Natural killer cell (primary cell): ENCODE data around the gene FAN1. TPM values are rescaled to one million over a fixed set of nuclear protein-coding genes. Genes with fewer than 3 reads are reported as not detected.

Experiments
- ATAC-seq, 3 donors: fragments of 150-1000 bp in 2 of 3; fragments of 200-7000 bp in 1 of 3; cut with Tn5 transposase; 1 replicate in 1 of 3; 2 replicates in 2 of 3; pipeline ENCODE4 v1.10.0; 2021; ENCODE audit warnings: mild to moderate bottlenecking in 2 of 3, moderate library complexity in 2 of 3
- DNase-seq, 2 donors: peaks; one replicate each; pipeline versions ENCODE4 v3.0.0 to v3.0.0-alpha.2; 2013 to 2021; ENCODE audit warnings: mixed read lengths in 1 of 2
- H3K27ac ChIP-seq: one replicate; pipeline ENCODE4 v1.5.1; 2013; ENCODE audit warnings: mild to moderate bottlenecking, low read length
- H3K27me3 ChIP-seq: one replicate; pipeline ENCODE4 v1.6.1; 2013; ENCODE audit warnings: low read length; ENCODE audit not compliant: control insufficient read depth, insufficient read depth
- H3K36me3 ChIP-seq: one replicate; pipeline ENCODE4 v1.6.1; 2013; ENCODE audit warnings: low read length; ENCODE audit not compliant: control insufficient read depth, insufficient read depth
- H3K4me1 ChIP-seq: one replicate; pipeline ENCODE4 v1.6.1; 2013; ENCODE audit warnings: low read length; ENCODE audit not compliant: control insufficient read depth, insufficient read depth
- H3K4me3 ChIP-seq: one replicate; pipeline ENCODE4 v1.5.1; 2013; ENCODE audit warnings: low read length
- H3K9me3 ChIP-seq: one replicate; pipeline ENCODE4 v1.6.1; 2013; ENCODE audit warnings: low read length; ENCODE audit not compliant: control insufficient read depth, insufficient read depth
- H3K27ac Mint-ChIP-seq, 2 donors: one replicate each; pipeline ENCODE4 v1.8.0; 2022; ENCODE audit warnings: mild to moderate bottlenecking in 2 of 2, mixed read lengths in 2 of 2, moderate library complexity in 1 of 2
- H3K27me3 Mint-ChIP-seq, 2 donors: one replicate each; pipeline ENCODE4 v1.8.0; 2022; ENCODE audit warnings: low read depth in 2 of 2, mixed read lengths in 2 of 2
- H3K36me3 Mint-ChIP-seq: one replicate; pipeline ENCODE4 v1.8.0; 2022; ENCODE audit warnings: mixed read lengths
- H3K4me1 Mint-ChIP-seq, 2 donors: one replicate each; pipeline ENCODE4 v1.8.0; 2022; ENCODE audit warnings: mixed read lengths in 2 of 2
- H3K4me3 Mint-ChIP-seq: one replicate; pipeline ENCODE4 v1.8.0; 2022; ENCODE audit warnings: mild to moderate bottlenecking, moderate library complexity, mixed read lengths
- H3K9me3 Mint-ChIP-seq, 2 donors: one replicate each; pipeline ENCODE4 v1.8.0; 2022; ENCODE audit warnings: mixed read lengths in 2 of 2
- WGBS: methylation state at CpG from one replicate; pipeline ENCODE4 v1.1.7; 2013; ENCODE audit warnings: missing lambda C conversion rate; ENCODE audit not compliant: insufficient coverage; 5-methylcytosine and 5-hydroxymethylcytosine counted together
- intact Hi-C: fragments of 100-400 bp; cut with micrococcal nuclease; formaldehyde crosslinking; loops from one replicate; pipeline ENCODE4 v1.14.2; 2022
- total RNA-seq, 4 donors: library from RNA; stranded (reverse); fragments of 120-200 nt in 1 of 4; gene quantifications; one replicate each; pipeline versions ENCODE4 v1.2.3 to v1.2.4, GENCODE V29; 2013 to 2022
- TF ChIP-seq, protein P1 (sequence below): fragments of 200-600 bp; IDR thresholded peaks from one replicate; pipeline ENCODE4 v1.8.0; 2022; ENCODE audit warnings: antibody characterized with exemption

The FAN1 gene
- total RNA-seq, 3 donors from 2014 or later (not counting 1 experiment from before 2014, with no cell fraction given) = 9.1 to 18.8 (median 15.3) TPM

DNA sequence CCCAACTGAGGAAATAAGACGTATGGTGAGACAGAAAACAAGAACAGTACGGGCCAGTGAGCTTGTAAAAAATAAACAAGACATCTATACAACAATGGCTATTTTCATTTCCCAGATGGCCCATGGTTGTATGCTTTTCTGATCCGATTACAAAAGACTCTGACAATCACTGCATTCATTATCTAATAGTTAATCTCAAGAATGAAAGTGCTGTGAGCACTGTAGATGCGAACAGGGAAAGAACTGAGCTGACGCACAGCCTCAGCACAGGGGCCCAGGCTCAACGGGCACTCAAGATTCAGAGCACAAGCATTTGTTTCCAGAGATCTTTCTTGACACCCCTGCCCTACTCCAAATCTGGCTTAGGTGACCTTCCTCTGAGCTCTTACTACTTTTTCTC, 80.8 kb downstream of the FAN1 start:
- DNase-seq (no peak), ATAC-seq (no peak)
- Histone ChIP-seq H3K4me3 (no peak overlapping the region), H3K4me1 (peaks cover 25% of the 10 kb centered on the region), H3K9me3 (no peaks in the 10 kb centered on the region), H3K27ac (no peak overlapping the region), H3K36me3 (peaks cover 35% of the 10 kb centered on the region), H3K27me3 (no peaks in the 10 kb centered on the region)
- no peak overlapping the region for H3K4me3 Mint-ChIP-seq
- H3K4me1 Mint-ChIP-seq = peaks cover 68 to 74% of the 10 kb centered on the region in 2 donors
- intact Hi-C loops = no loop called here
- H3K27ac Mint-ChIP-seq = peak overlapping the region; percentile 29 to 77
- TF ChIP-seq, protein P1, sequence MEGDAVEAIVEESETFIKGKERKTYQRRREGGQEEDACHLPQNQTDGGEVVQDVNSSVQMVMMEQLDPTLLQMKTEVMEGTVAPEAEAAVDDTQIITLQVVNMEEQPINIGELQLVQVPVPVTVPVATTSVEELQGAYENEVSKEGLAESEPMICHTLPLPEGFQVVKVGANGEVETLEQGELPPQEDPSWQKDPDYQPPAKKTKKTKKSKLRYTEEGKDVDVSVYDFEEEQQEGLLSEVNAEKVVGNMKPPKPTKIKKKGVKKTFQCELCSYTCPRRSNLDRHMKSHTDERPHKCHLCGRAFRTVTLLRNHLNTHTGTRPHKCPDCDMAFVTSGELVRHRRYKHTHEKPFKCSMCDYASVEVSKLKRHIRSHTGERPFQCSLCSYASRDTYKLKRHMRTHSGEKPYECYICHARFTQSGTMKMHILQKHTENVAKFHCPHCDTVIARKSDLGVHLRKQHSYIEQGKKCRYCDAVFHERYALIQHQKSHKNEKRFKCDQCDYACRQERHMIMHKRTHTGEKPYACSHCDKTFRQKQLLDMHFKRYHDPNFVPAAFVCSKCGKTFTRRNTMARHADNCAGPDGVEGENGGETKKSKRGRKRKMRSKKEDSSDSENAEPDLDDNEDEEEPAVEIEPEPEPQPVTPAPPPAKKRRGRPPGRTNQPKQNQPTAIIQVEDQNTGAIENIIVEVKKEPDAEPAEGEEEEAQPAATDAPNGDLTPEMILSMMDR = no peak
- H3K36me3 Mint-ChIP-seq = no peaks in the 10 kb centered on the region
- 76% methylated on average over 6 of the region's 6 CpGs for WGBS
- no peaks in the 10 kb centered on the region for H3K27me3 Mint-ChIP-seq
- no peaks in the 10 kb centered on the region for H3K9me3 Mint-ChIP-seq

DNA sequence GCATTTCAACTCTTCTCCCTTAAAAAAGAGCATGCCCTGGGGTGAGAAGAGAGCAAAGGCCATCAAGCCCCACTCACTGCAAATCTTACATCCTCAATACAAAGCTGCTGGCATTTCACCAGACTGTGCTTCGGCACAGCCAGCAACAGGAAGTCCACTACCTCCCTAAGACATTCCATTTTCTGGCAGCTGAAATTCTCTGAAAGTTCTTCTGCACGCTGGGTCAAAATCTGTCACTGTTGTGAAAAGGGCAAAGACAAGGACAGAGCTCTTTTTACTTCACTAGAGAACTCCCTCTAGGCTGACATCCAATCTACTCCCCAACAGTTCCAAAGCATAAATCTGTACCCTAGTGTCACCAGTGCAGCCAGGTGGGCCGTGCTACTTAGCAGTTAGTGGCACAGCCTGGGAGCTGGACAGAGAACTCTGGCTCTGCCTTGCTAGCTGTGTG, 81.4 kb downstream of the FAN1 start:
- H3K4me1 ChIP-seq = peaks cover 29% of the 10 kb centered on the region
- Mint-ChIP-seq H3K27me3 (no peaks in the 10 kb centered on the region), H3K36me3 (no peaks in the 10 kb centered on the region), H3K4me1 (peaks cover 66 to 73% of the 10 kb centered on the region in 2 donors), H3K4me3 (peak overlapping the region; percentile 4), H3K27ac (peak overlapping the region; percentile 29 to 77), H3K9me3 (no peaks in the 10 kb centered on the region)
- 62% methylated on average over 3 of the region's 3 CpGs for WGBS
- TF ChIP-seq, protein P1 = no peak
- no peak for DNase-seq
- no peaks in the 10 kb centered on the region for H3K27me3 ChIP-seq
- intact Hi-C loops = no loop called here
- H3K9me3 ChIP-seq = no peaks in the 10 kb centered on the region
- no peak overlapping the region for H3K27ac ChIP-seq
- H3K36me3 ChIP-seq = peaks cover 35% of the 10 kb centered on the region
- ATAC-seq = no peak
- no peak overlapping the region for H3K4me3 ChIP-seq

DNA sequence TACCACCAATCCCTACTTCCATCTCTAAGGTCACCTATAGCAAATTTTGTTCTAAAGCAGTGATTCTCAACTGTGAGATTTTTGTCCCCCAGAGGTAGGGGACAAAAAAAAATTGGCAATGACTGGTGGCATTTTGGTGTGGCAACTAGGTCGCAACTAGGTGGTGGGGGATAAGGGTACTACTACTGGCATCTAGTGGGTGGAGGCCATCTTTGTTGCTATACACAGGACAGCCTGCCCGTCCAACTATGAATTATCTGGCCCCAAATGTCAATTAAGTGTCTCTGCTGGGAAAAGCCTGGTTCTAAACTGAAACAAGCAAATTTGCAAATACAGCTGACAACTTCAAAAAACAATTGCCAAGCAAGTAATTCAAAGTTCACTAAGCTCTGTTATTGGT, 86.3 kb downstream of the FAN1 start:
- peak overlapping the region; percentile 98 for H3K4me3 Mint-ChIP-seq
- WGBS = 68% methylated on average over 2 of the region's 2 CpGs
- H3K4me1 Mint-ChIP-seq = peaks cover 37 to 41% of the 10 kb centered on the region in 2 donors
- H3K4me3 ChIP-seq = peak overlapping the region; percentile 69
- H3K9me3 Mint-ChIP-seq = no peaks in the 10 kb centered on the region
- H3K27ac Mint-ChIP-seq = peak overlapping the region; percentile 89 to 98
- H3K4me1 ChIP-seq = peaks cover 28% of the 10 kb centered on the region
- H3K9me3 ChIP-seq = no peaks in the 10 kb centered on the region
- intact Hi-C loops = loop anchor here (5.0 to 10.0 kb wide), 4 partner anchors 55 to 375 kb away; no protein-coding TSS in a partner anchor
- no peaks in the 10 kb centered on the region for H3K27me3 Mint-ChIP-seq
- H3K36me3 ChIP-seq = peaks cover 12% of the 10 kb centered on the region
- TF ChIP-seq, protein P1 = no peak
- ATAC-seq = no peak
- H3K36me3 Mint-ChIP-seq = no peaks in the 10 kb centered on the region
- no peak overlapping the region for H3K27ac ChIP-seq
- peak in 1 of 2 donors; percentile 17 for DNase-seq
- no peaks in the 10 kb centered on the region for H3K27me3 ChIP-seq
